Lower leg skin (tissue), 3 donors: ENCODE measurements around the gene LRRC32.

Source experiments
- CTCF ChIP-seq, 3 donors: fragments of 450-650 bp; IDR thresholded peaks; one replicate each; pipeline ENCODE4 v1.5.1; 2016; ENCODE audit warnings: antibody characterized with exemption in 3 of 3, mild to moderate bottlenecking in 3 of 3, moderate library complexity in 2 of 3
- POLR2A ChIP-seq, 2 donors: fragments of 450-650 bp; IDR thresholded peaks; one replicate each; pipeline ENCODE4 v1.6.1; 2016 to 2017; ENCODE audit warnings: antibody characterized with exemption in 2 of 2, mild to moderate bottlenecking in 1 of 2, moderate library complexity in 1 of 2

GRCh38 chr11:76661834-76662434, 8.6 kb downstream of the LRRC32 start:
- TF ChIP-seq CTCF (IDR thresholded peaks at IDR 0.05) = no peak
- no peak for TF ChIP-seq POLR2A (IDR thresholded peaks at IDR 0.05)
